HS-5 (cell line): ENCODE data around the gene C12orf76.
A peak's percentile ranks its signal among the peaks of the same experiment; 100 is the strongest.
"Not testable (repeated sequence)": the region's sequence is repeated elsewhere in the genome, so short reads cannot be mapped to it uniquely, and the experiment has no call there.

Source experiments
- DNase-seq: peaks from one replicate; pipeline ENCODE4 v3.0.0-alpha.2; 2012; ENCODE audit warnings: low read depth

The C12orf76 gene

GRCh38 chr12:110023059-110023980 lies 25.0 kb downstream of the C12orf76 start:
- no peak for DNase-seq

DNA sequence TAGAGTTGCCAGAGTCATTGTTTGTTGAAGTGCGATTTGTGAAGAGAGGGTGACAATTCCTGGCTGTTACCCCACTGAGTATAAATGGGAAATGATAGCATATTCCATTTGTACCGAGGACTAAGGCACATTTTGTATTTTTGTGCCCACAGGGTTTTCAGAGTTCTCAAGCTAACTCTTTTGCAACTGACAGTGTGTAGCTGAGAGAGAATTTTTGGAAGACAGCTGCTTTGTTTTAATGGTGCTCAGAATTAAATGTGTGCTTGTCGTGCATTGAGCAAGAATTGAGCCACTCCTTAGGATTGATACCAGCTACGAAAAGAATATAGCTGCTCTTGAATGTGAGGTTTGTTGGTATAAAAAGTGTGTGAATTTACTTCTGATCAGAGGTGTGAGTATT lies 27.4 kb downstream of the C12orf76 start:
- DNase-seq, result no peak

DNA sequence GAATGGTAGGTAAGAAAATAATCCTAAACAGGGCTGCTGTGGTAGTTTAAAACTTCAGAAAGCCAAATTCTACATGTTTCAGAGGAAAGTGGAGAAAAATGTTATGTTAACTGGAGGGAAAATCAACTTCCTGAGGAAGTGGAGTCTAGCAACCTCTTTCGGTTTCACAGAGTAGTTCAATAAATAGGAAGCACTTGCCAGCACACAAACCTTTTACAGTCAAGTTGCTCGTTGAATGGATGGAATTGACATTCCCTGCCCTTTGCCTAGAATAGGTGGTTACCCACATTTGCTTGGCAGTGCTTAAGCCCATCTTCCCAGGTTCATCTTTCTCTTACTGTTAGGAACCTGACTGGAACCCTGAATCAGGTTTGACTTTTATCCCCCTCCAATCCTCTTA lies 33.2 kb downstream of the C12orf76 start:
- no peak for DNase-seq

GRCh38 chr12:110012659-110013058 lies 35.7 kb downstream of the C12orf76 start:
- DNase-seq, result no peak

- no peak for DNase-seq
Measured at GRCh38 chr12:110012137-110012536, 36.2 kb downstream of the C12orf76 start.

- no peak for DNase-seq
Measured at GRCh38 chr12:110010853-110011723, 37.2 kb downstream of the C12orf76 start.

- DNase-seq, result not testable (repeated sequence)
Measured at GRCh38 chr12:110008681-110009398, 39.5 kb downstream of the C12orf76 start.

DNA sequence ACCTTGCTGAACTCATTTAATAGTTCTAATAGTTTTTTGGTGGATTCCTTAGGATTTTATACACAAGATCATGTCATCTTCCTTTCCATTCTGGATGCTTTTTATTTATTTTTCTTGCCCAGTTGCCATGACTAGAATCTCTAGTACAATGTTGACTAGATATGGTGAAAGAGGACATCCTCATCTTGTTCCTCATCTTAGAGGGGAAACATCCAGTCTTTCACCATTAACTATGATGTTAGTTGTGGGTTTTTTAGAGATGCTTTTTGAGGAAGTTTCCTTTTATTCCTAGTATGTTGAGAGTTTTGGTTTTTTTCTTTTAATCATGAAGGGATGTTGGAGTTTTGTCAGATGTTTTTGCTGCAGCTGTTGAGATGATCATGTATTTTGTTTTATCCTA lies 40.4 kb downstream of the C12orf76 start:
- DNase-seq, result no peak

GRCh38 chr12:110006115-110006514 lies 42.2 kb downstream of the C12orf76 start:
- DNase-seq, result no peak

DNA sequence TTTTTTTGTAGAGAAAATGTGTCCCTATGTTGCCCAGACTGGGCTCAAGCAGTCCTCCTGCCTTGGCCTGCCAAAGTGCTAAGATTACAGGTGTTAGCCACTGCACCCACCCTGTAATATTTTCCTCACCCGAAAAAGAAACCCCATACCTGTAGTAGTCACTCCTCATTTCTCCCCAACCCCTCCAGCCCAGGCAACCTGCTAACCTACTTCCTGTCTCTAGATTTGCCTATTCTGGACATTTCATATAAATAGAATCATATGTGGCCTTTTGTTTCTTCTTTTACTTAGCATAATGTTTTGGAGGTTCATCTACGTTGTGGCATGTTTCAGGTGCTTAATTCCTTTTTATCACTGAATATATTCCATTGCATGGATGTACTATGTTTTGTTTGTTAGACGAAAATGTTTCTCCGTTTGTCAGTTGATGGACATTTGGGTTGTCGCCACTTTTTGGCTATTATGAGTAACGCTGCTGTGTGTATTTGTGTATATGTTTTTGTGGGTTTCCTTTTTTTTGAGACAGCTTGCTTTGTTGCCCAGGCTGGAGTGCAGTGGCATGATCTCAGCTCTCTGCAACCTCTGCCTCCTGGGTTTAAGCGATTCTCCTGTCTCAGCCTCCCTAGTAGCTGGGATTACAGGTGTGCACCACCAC lies 42.9 kb downstream of the C12orf76 start:
- DNase-seq, result no peak

DNA sequence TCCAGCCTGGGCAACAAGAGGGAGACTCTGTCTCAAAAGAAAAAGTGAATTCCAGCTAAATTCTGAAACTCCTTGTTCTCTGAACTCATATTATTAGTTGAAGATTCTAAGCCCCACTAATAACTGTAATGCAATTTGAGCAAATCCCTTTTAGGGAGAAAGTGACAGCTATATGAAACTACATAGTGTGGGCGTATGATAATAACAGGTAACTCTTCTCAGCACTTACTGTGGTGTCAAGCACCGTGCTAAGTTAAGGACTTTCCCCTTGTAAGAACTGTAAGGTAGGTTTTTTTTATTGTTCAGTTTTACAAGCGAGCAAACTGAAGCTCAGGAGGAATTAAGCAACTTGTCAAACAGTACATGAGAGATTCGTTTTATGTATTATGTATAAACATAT lies 43.7 kb downstream of the C12orf76 start:
- DNase-seq, result no peak

- no peak for DNase-seq
Measured at GRCh38 chr12:110002676-110003515, 45.4 kb downstream of the C12orf76 start.

DNA sequence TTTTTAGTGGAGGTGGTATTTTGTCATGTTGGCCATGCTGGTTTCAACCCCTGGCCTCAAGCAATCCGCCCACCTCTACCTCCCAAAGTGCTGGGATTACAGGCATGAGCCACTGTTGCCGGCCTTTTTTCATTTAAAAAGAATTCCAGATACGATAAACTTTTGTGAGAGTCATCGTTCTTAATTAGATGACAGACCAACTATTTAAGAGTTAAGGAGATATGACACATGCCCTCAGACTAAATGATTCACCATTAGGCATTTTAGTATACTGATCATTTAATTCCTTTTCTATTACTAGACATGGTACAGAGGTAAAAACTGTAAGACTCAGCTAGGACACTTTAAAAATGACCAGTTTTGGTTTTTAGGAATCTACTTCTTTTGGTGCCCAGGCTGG lies 46.7 kb downstream of the C12orf76 start:
- peak; percentile 90 for DNase-seq

DNA sequence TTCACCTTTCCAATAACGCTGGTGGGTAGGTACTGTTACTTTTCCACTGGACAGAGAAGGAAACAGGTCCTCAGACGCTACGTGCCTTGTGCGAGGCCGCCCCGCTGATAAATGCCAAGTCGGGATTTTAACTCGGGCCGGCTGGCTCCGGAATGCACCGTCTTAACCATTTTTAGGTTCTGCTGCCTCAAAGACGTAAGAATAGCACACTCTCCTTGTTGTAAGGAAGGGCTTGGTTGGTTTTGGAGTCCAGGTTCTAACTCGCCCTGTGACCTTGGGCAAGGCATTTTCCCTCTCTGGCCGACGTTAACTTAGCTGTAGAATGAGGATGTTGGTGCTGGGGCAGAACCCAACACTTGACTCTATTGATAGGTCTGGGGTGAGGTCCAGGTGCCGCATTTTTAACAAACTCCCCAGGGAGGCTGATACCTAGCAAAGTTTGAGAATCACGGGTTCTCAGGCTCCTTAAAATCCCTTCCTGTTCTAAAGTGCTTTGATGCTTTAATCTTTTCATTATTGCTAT lies 48.3 kb downstream of the C12orf76 start:
- no peak for DNase-seq

GRCh38 chr12:109999649-109999971 lies 48.7 kb downstream of the C12orf76 start:
- no peak for DNase-seq

DNA sequence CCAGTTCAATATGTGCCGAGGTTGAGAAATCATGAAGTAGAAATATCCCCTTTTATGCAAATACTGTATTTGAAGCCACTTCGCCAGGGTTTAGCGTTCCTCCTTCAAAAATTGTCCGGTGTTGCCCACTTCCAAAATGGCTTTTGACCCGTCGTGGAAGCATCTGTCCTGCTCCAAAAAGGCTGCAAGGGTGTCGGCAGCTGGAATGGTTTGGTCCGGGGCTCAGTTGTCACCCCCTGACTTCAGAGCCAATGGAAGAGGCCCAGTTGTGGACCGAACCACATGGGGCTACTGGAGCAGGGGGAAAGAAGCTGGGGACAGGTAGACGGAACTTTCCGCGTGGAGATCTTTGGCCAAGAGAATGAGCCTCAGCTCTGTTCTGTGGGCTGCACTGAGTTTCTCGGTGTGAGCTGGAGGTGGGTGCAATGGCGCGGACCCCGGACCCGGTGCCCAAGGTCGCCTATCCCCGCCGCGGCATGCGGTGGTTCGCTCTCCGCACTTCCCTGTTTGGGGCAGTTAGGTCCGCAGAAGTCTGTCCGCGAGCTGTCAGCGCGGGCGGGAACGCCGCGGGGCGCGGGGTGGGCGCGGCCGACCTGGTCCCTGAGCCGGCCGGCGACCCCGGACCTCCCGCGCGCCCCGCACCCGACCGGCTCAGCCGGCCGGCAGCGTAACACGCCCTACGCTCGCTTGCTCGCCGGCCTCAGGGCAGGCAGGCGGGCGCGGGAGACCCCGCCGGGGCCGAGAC lies 49.2 kb downstream of the C12orf76 start, which contains the start of gene ANKRD13A:
TSS of gene ANKRD13A (plus strand) at position 527 of the 745 bp plus-strand sequence. CDS start 259 bp downstream, outside the sequence.
- DNase-seq, result peak; percentile 89

DNA sequence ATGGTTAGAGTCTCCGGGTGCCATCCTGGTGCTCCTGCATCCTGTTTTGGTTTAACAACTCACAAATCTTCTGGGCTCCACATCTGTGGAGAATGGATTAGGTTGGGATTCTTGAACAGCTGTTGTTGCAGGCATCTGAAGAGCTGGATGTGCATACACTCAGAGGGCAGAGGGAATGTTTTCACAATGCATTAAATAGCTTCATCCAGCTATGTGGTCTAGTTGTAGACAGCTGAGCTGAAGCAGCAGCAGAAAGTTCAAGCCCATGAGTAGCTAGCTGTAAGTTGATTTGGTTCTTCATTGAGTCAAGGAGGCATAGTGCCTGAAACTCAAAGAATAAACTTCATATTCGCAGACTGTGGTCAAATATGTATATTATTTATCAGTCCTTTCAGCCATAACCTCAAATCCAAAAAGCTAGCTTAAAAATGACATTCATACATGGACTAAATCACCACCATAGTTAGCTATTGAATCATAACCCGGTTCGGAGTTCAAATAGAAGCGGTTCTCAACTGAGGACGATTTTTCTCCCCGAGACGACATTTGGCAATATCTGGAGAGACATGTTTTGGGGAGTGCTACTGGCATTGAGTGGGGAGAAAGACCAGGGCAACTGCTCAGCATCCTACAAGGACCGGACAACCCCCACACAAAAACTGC lies 50.0 kb downstream of the C12orf76 start:
- DNase-seq, result no peak

DNA sequence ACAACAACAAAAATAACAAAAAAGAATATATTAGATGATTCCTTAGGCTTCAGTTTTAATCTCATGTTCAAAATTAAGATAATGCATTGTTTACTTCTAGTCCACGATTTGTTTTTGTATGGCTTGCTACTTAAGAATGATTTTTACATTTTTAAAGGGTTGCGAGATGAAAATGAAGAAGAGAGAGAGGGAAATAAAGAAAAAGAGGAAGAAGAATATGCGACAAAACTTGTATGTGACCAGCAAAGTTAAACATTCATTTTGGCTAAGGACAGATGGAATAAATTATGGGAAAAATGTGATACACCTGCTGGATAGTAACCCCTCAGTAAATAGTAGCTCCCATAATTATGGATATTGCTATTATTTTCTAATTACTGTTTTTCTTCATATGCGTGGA lies 50.9 kb downstream of the C12orf76 start:
- DNase-seq, result no peak

- no peak for DNase-seq
Measured at GRCh38 chr12:109996483-109996853, 51.9 kb downstream of the C12orf76 start.
